H1 (cell line): ENCODE results near the gene MT1H. TPM values are rescaled to one million over a fixed set of nuclear protein-coding genes. Genes with fewer than 3 reads are reported as not detected.

ENCODE experiments used
- CTCF ChIA-PET: fragments of 300-600 bp; sonication (Branson Sonifier 250); formaldehyde crosslinking; loops from one replicate; lab custom pipeline; 2021; ENCODE audit not compliant: partially characterized antibody; lab: Charles Lee
- POLR2A ChIA-PET: fragments of 300-600 bp; sonication (Branson Sonifier 250); formaldehyde crosslinking; loops from one replicate; lab custom pipeline; 2021; ENCODE audit warnings: inconsistent platforms; ENCODE audit not compliant: partially characterized antibody; lab: Charles Lee
- DNase-seq, 2 experiments: peaks; one replicate each; pipeline versions ENCODE4 v3.0.0 to v3.0.0-alpha.2; 2010 to 2022; ENCODE audit warnings: low spot score in 2 of 2, low read depth in 1 of 2, mixed read lengths in 1 of 2
- FAIRE-seq: peaks from 2 replicates; lab custom pipeline; 2011; peaks lifted over from hg19 to GRCh38; lab: Jason Lieb, UNC
- H2AFZ ChIP-seq: 2 replicates; pipeline ENCODE4 v1.8.1; 2012; ENCODE audit warnings: low read length, inconsistent platforms
- H2AK5ac ChIP-seq: 2 replicates; pipeline ENCODE4 v1.6.1; 2013; ENCODE audit warnings: low read depth, low read length
- H2BK120ac ChIP-seq: replicated peaks from 2 replicates; pipeline ENCODE3; 2013; ENCODE audit warnings: low read depth, low read length, inconsistent platforms
- H2BK12ac ChIP-seq: 2 replicates; pipeline ENCODE4 v1.6.1; 2013; ENCODE audit warnings: low read depth, low read length
- H2BK15ac ChIP-seq: 2 replicates; pipeline ENCODE4 v1.6.1; 2013; ENCODE audit warnings: low read length
- H2BK20ac ChIP-seq: 2 replicates; pipeline ENCODE4 v1.6.1; 2013; ENCODE audit warnings: low read length
- H2BK5ac ChIP-seq: 2 replicates; pipeline ENCODE4 v1.6.1; 2013; ENCODE audit warnings: low read depth, low read length
- H3K14ac ChIP-seq: 2 replicates; pipeline ENCODE4 v1.6.1; 2013; ENCODE audit warnings: inconsistent platforms; ENCODE audit not compliant: insufficient read length
- H3K18ac ChIP-seq: 2 replicates; pipeline ENCODE4 v1.6.1; 2013; ENCODE audit warnings: low read length; ENCODE audit errors: extremely low read depth
- H3K23ac ChIP-seq: 2 replicates; pipeline ENCODE4 v1.6.1; 2013; ENCODE audit warnings: inconsistent platforms; ENCODE audit not compliant: insufficient read length
- H3K23me2 ChIP-seq: 2 replicates; pipeline ENCODE4 v1.6.1; 2013; ENCODE audit warnings: low read depth, low read length
- H3K27ac ChIP-seq: 2 replicates; pipeline ENCODE4 v1.6.1; 2011; ENCODE audit warnings: low read depth, low read length, inconsistent platforms
- H3K27me3 ChIP-seq, 4 experiments: replicated peaks in 1 of 4; 1 replicate in 1 of 4; 2 replicates in 3 of 4; pipeline versions ENCODE4 v1.6.1 to v1.8.1; 2011 to 2013; ENCODE audit warnings: low read length in 3 of 4, mild to moderate bottlenecking in 3 of 4, inconsistent platforms in 2 of 4, mixed read lengths in 2 of 4, moderate library complexity in 1 of 4; ENCODE audit not compliant: control insufficient read depth in 3 of 4, insufficient read depth in 3 of 4; ENCODE audit errors: extremely low read depth in 1 of 4
- H3K36me3 ChIP-seq, 4 experiments: 2 replicates each; pipeline versions ENCODE4 v1.6.1 to v1.8.1; 2011 to 2013; ENCODE audit warnings: mild to moderate bottlenecking in 4 of 4, low read length in 3 of 4, moderate library complexity in 2 of 4, control low read depth in 1 of 4, inconsistent platforms in 1 of 4; ENCODE audit not compliant: insufficient read depth in 4 of 4, control insufficient read depth in 2 of 4
- H3K4ac ChIP-seq: replicated peaks from 2 replicates; pipeline ENCODE3; 2013; ENCODE audit warnings: low read length, low read depth, mixed read lengths, inconsistent platforms; ENCODE audit not compliant: insufficient read length
- H3K4me1 ChIP-seq, 4 experiments: replicated peaks in 1 of 4; 1 replicate in 1 of 4; 2 replicates in 3 of 4; pipeline versions ENCODE4 v1.6.1 to v1.8.1; 2011 to 2013; ENCODE audit warnings: low read length in 3 of 4, inconsistent platforms in 2 of 4, mixed read lengths in 1 of 4; ENCODE audit not compliant: insufficient read depth in 4 of 4, control insufficient read depth in 3 of 4
- H3K4me2 ChIP-seq, 2 experiments: 2 replicates each; pipeline versions ENCODE4 v1.6.1 to v1.8.1; 2011 to 2013; ENCODE audit warnings: low read depth in 2 of 2, low read length in 2 of 2, control low read depth in 1 of 2, inconsistent platforms in 1 of 2, mild to moderate bottlenecking in 1 of 2; ENCODE audit not compliant: insufficient read depth in 1 of 2
- H3K4me3 ChIP-seq, 4 experiments: fragments of 200-600, 300-600 bp in 1 of 4; sonication (generic), shearing (Covaris generic), sonication (Bioruptor Twin) in 1 of 4; 2 replicates each; pipeline versions ENCODE4 v1.5.1 to v1.8.1; 2011 to 2016; ENCODE audit warnings: low read length in 4 of 4, low read depth in 3 of 4, control low read depth in 2 of 4, inconsistent platforms in 2 of 4, mild to moderate bottlenecking in 2 of 4, mixed read lengths in 1 of 4, moderate library complexity in 1 of 4; ENCODE audit not compliant: insufficient read depth in 2 of 4; ENCODE audit errors: extremely low read depth in 1 of 4
- H3K56ac ChIP-seq: replicated peaks from 2 replicates; pipeline ENCODE3; 2013; ENCODE audit warnings: low read depth, mild to moderate bottlenecking, mixed read lengths, low read length, inconsistent platforms; ENCODE audit not compliant: insufficient read length
- H3K79me1 ChIP-seq: 2 replicates; pipeline ENCODE4 v1.6.1; 2013; ENCODE audit warnings: low read depth, low read length, control low read depth
- H3K79me2 ChIP-seq, 2 experiments: 2 replicates each; pipeline versions ENCODE4 v1.6.1 to v1.8.1; 2012 to 2013; ENCODE audit warnings: low read length in 2 of 2, mild to moderate bottlenecking in 2 of 2, inconsistent platforms in 1 of 2; ENCODE audit not compliant: insufficient read depth in 2 of 2, control insufficient read depth in 1 of 2
- H3K9ac ChIP-seq, 4 experiments: replicated peaks in 1 of 4; 1 replicate in 1 of 4; 2 replicates in 3 of 4; pipeline versions ENCODE4 v1.6.1 to v1.8.1; 2011 to 2013; ENCODE audit warnings: low read depth in 3 of 4, low read length in 3 of 4, control low read depth in 2 of 4, mild to moderate bottlenecking in 2 of 4, moderate library complexity in 2 of 4, inconsistent platforms in 1 of 4; ENCODE audit errors: extremely low read depth in 1 of 4
- H3K9me3 ChIP-seq, 2 experiments: 2 replicates each; pipeline versions ENCODE4 v1.6.1 to v1.8.1; 2012 to 2013; ENCODE audit warnings: mild to moderate bottlenecking in 2 of 2, moderate library complexity in 2 of 2, control low read depth in 1 of 2, inconsistent platforms in 1 of 2, low read depth in 1 of 2, low read length in 1 of 2, mixed read lengths in 1 of 2; ENCODE audit not compliant: insufficient read depth in 2 of 2
- H4K20me1 ChIP-seq, 2 experiments: replicated peaks in 1 of 2; 2 replicates each; pipeline versions ENCODE3 to v1.8.1; 2011 to 2013; ENCODE audit warnings: inconsistent platforms in 2 of 2, low read length in 2 of 2, mild to moderate bottlenecking in 1 of 2; ENCODE audit not compliant: insufficient read depth in 2 of 2, control insufficient read depth in 1 of 2
- H4K5ac ChIP-seq: 2 replicates; pipeline ENCODE4 v1.6.1; 2013; ENCODE audit warnings: low read length, low read depth, mixed read lengths, inconsistent platforms; ENCODE audit not compliant: insufficient read length
- H4K8ac ChIP-seq: 2 replicates; pipeline ENCODE4 v1.8.0; 2013; ENCODE audit warnings: mild to moderate bottlenecking, moderate library complexity, low read length, inconsistent platforms; ENCODE audit not compliant: insufficient read depth; ENCODE audit errors: extremely low read depth
- H4K91ac ChIP-seq: replicated peaks from 2 replicates; pipeline ENCODE3; 2013; ENCODE audit warnings: low read length, mixed read lengths, inconsistent platforms; ENCODE audit not compliant: insufficient read length
- EGR1 ChIP-seq: IDR thresholded peaks from 2 replicates; pipeline ENCODE4 v1.6.1; 2011; ENCODE audit warnings: low read depth, low read length, borderline replicate concordance
- RNF2 ChIP-seq: fragments of 200-900, 300-1000 bp; sonication (generic); IDR thresholded peaks from 2 replicates; pipeline ENCODE4 v1.7.1; 2016; ENCODE audit warnings: borderline replicate concordance, low read depth, mild to moderate bottlenecking, antibody characterized with exemption, low read length; ENCODE audit not compliant: poor library complexity, severe bottlenecking; ENCODE audit errors: missing control alignments
- WGBS, 2 experiments: shearing (Covaris generic) in 1 of 2; methylation state at CpG; one replicate each; pipeline versions ENCODE4 v1.1.6 to v1.1.7; 2013 to 2015; ENCODE audit warnings: low lambda C conversion rate in 2 of 2, mixed read lengths in 2 of 2, inconsistent platforms in 1 of 2, low coverage in 1 of 2, missing lambda C conversion rate in 1 of 2; ENCODE audit not compliant: insufficient replicate concordance in 2 of 2, insufficient coverage in 1 of 2, insufficient read length in 1 of 2; ENCODE audit errors: extremely low coverage in 1 of 2, missing lambda C conversion rate in 1 of 2; 5-methylcytosine and 5-hydroxymethylcytosine counted together
- polyA plus RNA-seq, 7 experiments: library from polyadenylated mRNA; depleted of rRNA in 3 of 7; stranded (reverse) in 5 of 7; unstranded in 2 of 7; fragments of >200 nt in 5 of 7; fragments of 200-250 nt in 2 of 7; gene quantifications; 1 replicate in 5 of 7; 2 replicates in 1 of 7; 4 replicates in 1 of 7; pipeline versions ENCODE4 v1.2.1 to v1.2.3, GENCODE V29; 2011 to 2013; ENCODE audit warnings: missing spikeins in 2 of 7, mixed read lengths in 2 of 7
- total RNA-seq: library from RNA; stranded (reverse); fragmentation: NEBNext Ultra II Directional; extraction: Animal tissue kit (Norgen Biotek cat#: 25700); gene quantifications from 2 replicates; pipeline ENCODE4 v1.2.1, GENCODE V29; 2021

Gene MT1H
- total and polyA plus RNA-seq, 2 of the 8 experiments (the other 6 are each of a cell fraction or from before 2014, with no cell fraction given), result 11.9 to 95.7 TPM

GRCh38 chr16:56631197-56631596 lies 38.4 kb upstream of the MT1H start:
- Histone ChIP-seq H4K91ac (no peak overlapping the region), H4K20me1 (peaks cover 11 to 24% of the 10 kb centered on the region in 2 experiments), H2BK20ac (no peak overlapping the region), H3K36me3 (no peaks in the 10 kb centered on the region; a peak in 1 of 8 replicates), H3K27ac (no peak overlapping the region), H3K9ac (no peak overlapping the region), H2BK120ac (no peak overlapping the region), H3K79me2 (no peaks in the 10 kb centered on the region), H3K79me1 (no peaks in the 10 kb centered on the region), H2BK15ac (no peak overlapping the region), H3K4ac (no peak overlapping the region), H3K56ac (no peak overlapping the region), H2AFZ (no peak overlapping the region), H2AK5ac (no peak overlapping the region), H3K27me3 (peaks cover 88 to 98% (median 96%) of the 10 kb centered on the region in 4 experiments), H4K8ac (no peak overlapping the region), H2BK12ac (no peak overlapping the region), H3K4me1 (peaks cover 0 to 16% (median 7%) of the 10 kb centered on the region in 4 experiments; a peak in 6 of 7 replicates), H3K4me2 (no peak overlapping the region; a peak in 1 of 4 replicates), H3K14ac (no peak overlapping the region), H3K18ac (no peak overlapping the region), H2BK5ac (no peak overlapping the region), H3K4me3 (no peak overlapping the region), H3K23me2 (peaks cover 4% of the 10 kb centered on the region; the same call in 1 of the 2 replicates), H3K23ac (no peak overlapping the region), H4K5ac (no peak overlapping the region), H3K9me3 (no peaks in the 10 kb centered on the region)
- POLR2A ChIA-PET, result interaction anchor here (1.1 to 1.8 kb wide), 4 partner anchors 9 to 55 kb away, joined by 3 read pairs; no protein-coding TSS in a partner anchor
- FAIRE-seq (no peak), DNase-seq (no peak)
- TF ChIP-seq EGR1 (no peak), RNF2 (peak; percentile 67)
- WGBS, 2 experiments, result 35% methylated on average over 10 of the region's 10 CpGs; no CpG with 5 or more reads in 1 of the 2 experiments
- CTCF ChIA-PET, result interaction anchor here (0.6 to 3.1 kb wide), 6 partner anchors 9 to 70 kb away, joined by 3 to 12 read pairs (median 7); no protein-coding TSS in a partner anchor
